ENCODE results near the gene ZNF316.
A peak's percentile ranks its signal among the peaks of the same experiment; 100 is the strongest.

DNA sequence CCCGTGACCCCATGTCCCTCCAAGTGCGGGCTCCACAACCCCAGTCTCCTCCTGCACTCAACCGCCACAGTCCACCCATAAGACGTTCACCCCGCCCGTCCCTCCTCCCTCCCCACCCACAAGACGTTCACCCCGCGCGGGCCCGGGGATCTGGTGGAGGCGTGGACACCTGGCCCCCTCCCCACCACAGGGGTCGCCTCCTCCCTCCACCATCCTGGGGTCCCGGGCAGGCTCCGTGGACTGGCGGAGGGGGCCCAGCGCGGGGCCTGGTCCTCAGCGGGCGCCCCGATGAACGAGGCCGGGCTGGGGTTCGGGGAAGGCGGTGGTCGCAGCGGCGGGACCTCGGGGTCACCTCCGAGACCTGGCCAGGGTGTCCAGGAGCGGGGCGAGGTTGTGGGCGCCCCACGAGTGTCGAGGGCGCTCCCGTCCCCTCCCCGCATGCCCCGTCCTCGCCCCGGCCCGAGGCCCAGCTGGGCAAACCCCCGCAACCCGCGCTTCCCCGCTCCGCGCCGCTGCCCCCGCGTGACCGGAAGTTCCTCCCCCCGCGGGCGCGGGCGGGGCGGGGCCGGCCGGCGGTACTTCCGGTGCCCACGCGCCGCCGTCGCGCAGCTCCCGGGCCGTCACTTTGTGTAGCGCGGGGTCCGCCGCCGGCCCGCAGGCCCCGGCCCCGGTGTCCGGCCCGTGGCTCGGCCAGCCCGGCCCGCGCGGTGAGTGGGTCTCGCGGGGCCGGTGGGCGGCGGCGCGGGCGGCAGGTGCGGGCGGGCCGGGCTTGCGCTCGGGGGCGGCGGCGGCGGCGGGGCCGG is at the start of gene ZNF316:
- TF ChIP-seq, protein P1, sequence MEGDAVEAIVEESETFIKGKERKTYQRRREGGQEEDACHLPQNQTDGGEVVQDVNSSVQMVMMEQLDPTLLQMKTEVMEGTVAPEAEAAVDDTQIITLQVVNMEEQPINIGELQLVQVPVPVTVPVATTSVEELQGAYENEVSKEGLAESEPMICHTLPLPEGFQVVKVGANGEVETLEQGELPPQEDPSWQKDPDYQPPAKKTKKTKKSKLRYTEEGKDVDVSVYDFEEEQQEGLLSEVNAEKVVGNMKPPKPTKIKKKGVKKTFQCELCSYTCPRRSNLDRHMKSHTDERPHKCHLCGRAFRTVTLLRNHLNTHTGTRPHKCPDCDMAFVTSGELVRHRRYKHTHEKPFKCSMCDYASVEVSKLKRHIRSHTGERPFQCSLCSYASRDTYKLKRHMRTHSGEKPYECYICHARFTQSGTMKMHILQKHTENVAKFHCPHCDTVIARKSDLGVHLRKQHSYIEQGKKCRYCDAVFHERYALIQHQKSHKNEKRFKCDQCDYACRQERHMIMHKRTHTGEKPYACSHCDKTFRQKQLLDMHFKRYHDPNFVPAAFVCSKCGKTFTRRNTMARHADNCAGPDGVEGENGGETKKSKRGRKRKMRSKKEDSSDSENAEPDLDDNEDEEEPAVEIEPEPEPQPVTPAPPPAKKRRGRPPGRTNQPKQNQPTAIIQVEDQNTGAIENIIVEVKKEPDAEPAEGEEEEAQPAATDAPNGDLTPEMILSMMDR (IDR thresholded peaks at IDR 0.05) = no peak
- TF ChIP-seq POLR2AphosphoS5 (IDR thresholded peaks at IDR 0.05) = peak; percentile 45

Data from gastroesophageal sphincter (tissue), 3 donors.